GDM1 (cell line): ENCODE measurements around the gene RNASE8.

Source experiments
- DNase-seq: peaks from one replicate; lab custom pipeline; 2025; lab: John Stamatoyannopoulos, UW

Gene RNASE8

GRCh38 chr14:21092273-21093011 lies 34.8 kb downstream of the RNASE8 start:
- peak; percentile 66 for DNase-seq

- DNase-seq: no peak
Measured at GRCh38 chr14:21093018-21093417, 35.4 kb downstream of the RNASE8 start.

GRCh38 chr14:21093769-21094681 lies 36.4 kb downstream of the RNASE8 start:
- DNase-seq: no peak

- DNase-seq: no peak
Measured at GRCh38 chr14:21095430-21096205, 38.0 kb downstream of the RNASE8 start.

- DNase-seq: no peak
Measured at GRCh38 chr14:21096438-21096837, 38.8 kb downstream of the RNASE8 start.

GRCh38 chr14:21096978-21097635 lies 39.5 kb downstream of the RNASE8 start:
- DNase-seq: no peak

GRCh38 chr14:21097636-21098075 lies 40.0 kb downstream of the RNASE8 start:
- no peak for DNase-seq

- DNase-seq: peak; percentile 23
Measured at GRCh38 chr14:21098076-21098891, 40.7 kb downstream of the RNASE8 start, which contains the start of gene ZNF219. Gene ZNF219, minus strand, starts transcription at chr14:21098655. Its CDS starts 5,064 bp downstream, at chr14:21093591.

GRCh38 chr14:21098892-21099595 lies 41.4 kb downstream of the RNASE8 start:
- no peak for DNase-seq

GRCh38 chr14:21099596-21099985 lies 42.0 kb downstream of the RNASE8 start:
- DNase-seq: no peak

GRCh38 chr14:21100931-21101330 lies 43.3 kb downstream of the RNASE8 start, which contains the start of gene TMEM253:
Gene TMEM253, plus strand, starts transcription at chr14:21101066. Its CDS starts 278 bp downstream, at chr14:21101344.
- DNase-seq: no peak

- DNase-seq: no peak
Measured at GRCh38 chr14:21101802-21102413, 44.3 kb downstream of the RNASE8 start.

- DNase-seq: no peak
Measured at GRCh38 chr14:21102521-21103410, 45.1 kb downstream of the RNASE8 start.

- DNase-seq: no peak
Measured at GRCh38 chr14:21103411-21103709, 45.7 kb downstream of the RNASE8 start.

GRCh38 chr14:21103710-21104447 lies 46.3 kb downstream of the RNASE8 start:
- peak; percentile 89 for DNase-seq

- peak; percentile 44 for DNase-seq
Measured at GRCh38 chr14:21104448-21105060, 46.9 kb downstream of the RNASE8 start.

GRCh38 chr14:21105095-21105494 lies 47.5 kb downstream of the RNASE8 start:
- DNase-seq: no peak

- no peak for DNase-seq
Measured at GRCh38 chr14:21106176-21106497, 48.5 kb downstream of the RNASE8 start.
